Measurements from ENCODE around the gene PLCB4.

PLCB4 gene

GRCh38 chr20:9230406-9230805 is 161.5 kb downstream of the PLCB4 start:
- no peaks in the 10 kb centered on the region for H3K79me2 ChIP-seq
- H3K27me3 ChIP-seq (ENCODE audit: control insufficient read depth, insufficient read depth, low read length): no peaks in the 10 kb centered on the region
- H3K4me2 ChIP-seq (ENCODE audit: low read length): no peak overlapping the region
- no peaks in the 10 kb centered on the region for H3K4me1 ChIP-seq
- no peak overlapping the region for H3K27ac ChIP-seq
- no peaks in the 10 kb centered on the region for H3K36me3 ChIP-seq (ENCODE audit: control insufficient read depth, insufficient read depth, low read length)
- H3K9me3 ChIP-seq (ENCODE audit: control insufficient read depth, low read length): no peaks in the 10 kb centered on the region
- no peak for TF ChIP-seq CTCF (IDR thresholded peaks at IDR 0.05)
- H2AFZ ChIP-seq: no peak overlapping the region
- no peak overlapping the region for H3K4me3 ChIP-seq (ENCODE audit: low read depth, low read length)
- no peak overlapping the region for H3K9ac ChIP-seq

GRCh38 chr20:9233804-9234203 is 164.9 kb downstream of the PLCB4 start:
- Histone ChIP-seq H3K79me2 (no peaks in the 10 kb centered on the region), H3K4me2 (ENCODE audit: low read length) (no peak overlapping the region), H3K9me3 (ENCODE audit: control insufficient read depth, low read length) (no peaks in the 10 kb centered on the region), H3K4me3 (ENCODE audit: low read depth, low read length) (no peak overlapping the region), H3K27me3 (ENCODE audit: control insufficient read depth, insufficient read depth, low read length) (no peaks in the 10 kb centered on the region), H2AFZ (no peak overlapping the region), H3K9ac (no peak overlapping the region), H3K27ac (no peak overlapping the region), H3K36me3 (ENCODE audit: control insufficient read depth, insufficient read depth, low read length) (no peaks in the 10 kb centered on the region), H3K4me1 (no peaks in the 10 kb centered on the region)
- TF ChIP-seq CTCF (IDR thresholded peaks at IDR 0.05): no peak

DNA sequence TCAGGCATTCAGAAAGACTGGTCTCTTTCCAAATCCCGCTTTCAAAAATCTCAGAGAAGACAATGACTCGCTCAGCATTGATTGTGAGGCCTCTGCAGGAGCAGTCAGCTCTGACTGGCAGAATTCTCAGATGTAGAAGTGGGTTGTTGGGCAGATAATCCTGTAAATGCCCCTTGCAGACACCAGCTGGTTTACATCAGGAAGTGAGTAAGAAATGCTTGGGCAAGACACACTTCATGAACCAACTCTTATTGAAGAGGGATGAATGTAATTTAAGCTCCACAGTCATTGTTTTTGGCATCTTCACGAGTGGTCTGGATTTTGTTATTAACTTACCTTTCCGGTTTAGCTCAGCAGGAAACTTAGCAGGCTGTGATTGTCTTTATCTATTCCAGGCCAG is 166.6 kb downstream of the PLCB4 start:
- H3K79me2 ChIP-seq: no peaks in the 10 kb centered on the region
- H2AFZ ChIP-seq: no peak overlapping the region
- no peak overlapping the region for H3K9ac ChIP-seq
- H3K36me3 ChIP-seq (ENCODE audit: control insufficient read depth, insufficient read depth, low read length): no peaks in the 10 kb centered on the region
- TF ChIP-seq CTCF (IDR thresholded peaks at IDR 0.05): no peak
- H3K9me3 ChIP-seq (ENCODE audit: control insufficient read depth, low read length): no peaks in the 10 kb centered on the region
- no peaks in the 10 kb centered on the region for H3K4me1 ChIP-seq
- H3K4me2 ChIP-seq (ENCODE audit: low read length): no peak overlapping the region
- no peaks in the 10 kb centered on the region for H3K27me3 ChIP-seq (ENCODE audit: control insufficient read depth, insufficient read depth, low read length)
- no peak overlapping the region for H3K4me3 ChIP-seq (ENCODE audit: low read depth, low read length)
- H3K27ac ChIP-seq: no peak overlapping the region

DNA sequence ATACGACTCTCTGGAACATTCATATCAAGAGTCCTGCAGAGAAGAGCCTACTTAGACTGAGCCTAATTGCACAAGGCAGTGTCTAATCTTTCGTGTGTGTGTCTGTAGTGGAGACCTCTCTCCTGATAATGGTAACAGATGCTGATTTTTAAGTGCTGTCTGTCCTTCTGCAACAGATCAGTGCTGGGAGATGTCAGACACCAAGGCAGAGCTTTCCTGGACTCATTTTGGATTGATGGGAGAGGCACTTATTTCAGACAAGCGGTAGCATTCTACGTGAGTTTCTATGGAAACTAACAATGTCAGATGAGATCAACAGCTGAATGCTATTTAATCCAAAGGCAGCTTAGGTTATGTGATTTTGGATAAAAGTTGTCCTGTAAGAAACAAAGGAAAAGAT is 167.6 kb downstream of the PLCB4 start:
- no peaks in the 10 kb centered on the region for H3K27me3 ChIP-seq (ENCODE audit: control insufficient read depth, insufficient read depth, low read length)
- H2AFZ ChIP-seq: no peak overlapping the region
- no peak overlapping the region for H3K27ac ChIP-seq
- H3K9me3 ChIP-seq (ENCODE audit: control insufficient read depth, low read length): no peaks in the 10 kb centered on the region
- no peak overlapping the region for H3K4me3 ChIP-seq (ENCODE audit: low read depth, low read length)
- no peaks in the 10 kb centered on the region for H3K36me3 ChIP-seq (ENCODE audit: control insufficient read depth, insufficient read depth, low read length)
- no peak overlapping the region for H3K4me2 ChIP-seq (ENCODE audit: low read length)
- no peaks in the 10 kb centered on the region for H3K79me2 ChIP-seq
- H3K9ac ChIP-seq: no peak overlapping the region
- H3K4me1 ChIP-seq: peaks cover 5% of the 10 kb centered on the region
- no peak for TF ChIP-seq CTCF (IDR thresholded peaks at IDR 0.05)

GRCh38 chr20:9241232-9241692 is 172.4 kb downstream of the PLCB4 start:
- Histone ChIP-seq H3K27me3 (ENCODE audit: control insufficient read depth, insufficient read depth, low read length) (no peaks in the 10 kb centered on the region), H3K4me2 (ENCODE audit: low read length) (no peak overlapping the region), H2AFZ (no peak overlapping the region), H3K9ac (no peak overlapping the region), H3K9me3 (ENCODE audit: control insufficient read depth, low read length) (no peaks in the 10 kb centered on the region), H3K4me1 (peaks cover 5% of the 10 kb centered on the region), H3K27ac (no peak overlapping the region), H3K4me3 (ENCODE audit: low read depth, low read length) (no peak overlapping the region), H3K36me3 (ENCODE audit: control insufficient read depth, insufficient read depth, low read length) (no peaks in the 10 kb centered on the region), H3K79me2 (no peaks in the 10 kb centered on the region)
- TF ChIP-seq CTCF (IDR thresholded peaks at IDR 0.05): no peak
